Hepatocyte (in vitro differentiated cells): ENCODE measurements around the gene ZNF598.

Experiments used
- EZH2 ChIP-seq: fragments of 200-600 bp; sonication (generic); IDR thresholded peaks from 2 replicates; pipeline ENCODE4 v1.6.1; 2016; ENCODE audit warnings: antibody characterized with exemption, mild to moderate bottlenecking, borderline replicate concordance
- TF ChIP-seq, protein P1 (sequence below): fragments of 200-600 bp; sonication (generic); IDR thresholded peaks from 2 replicates; pipeline ENCODE4 v1.5.1; 2016; ENCODE audit warnings: antibody characterized with exemption, mild to moderate bottlenecking; ENCODE audit not compliant: poor library complexity

DNA sequence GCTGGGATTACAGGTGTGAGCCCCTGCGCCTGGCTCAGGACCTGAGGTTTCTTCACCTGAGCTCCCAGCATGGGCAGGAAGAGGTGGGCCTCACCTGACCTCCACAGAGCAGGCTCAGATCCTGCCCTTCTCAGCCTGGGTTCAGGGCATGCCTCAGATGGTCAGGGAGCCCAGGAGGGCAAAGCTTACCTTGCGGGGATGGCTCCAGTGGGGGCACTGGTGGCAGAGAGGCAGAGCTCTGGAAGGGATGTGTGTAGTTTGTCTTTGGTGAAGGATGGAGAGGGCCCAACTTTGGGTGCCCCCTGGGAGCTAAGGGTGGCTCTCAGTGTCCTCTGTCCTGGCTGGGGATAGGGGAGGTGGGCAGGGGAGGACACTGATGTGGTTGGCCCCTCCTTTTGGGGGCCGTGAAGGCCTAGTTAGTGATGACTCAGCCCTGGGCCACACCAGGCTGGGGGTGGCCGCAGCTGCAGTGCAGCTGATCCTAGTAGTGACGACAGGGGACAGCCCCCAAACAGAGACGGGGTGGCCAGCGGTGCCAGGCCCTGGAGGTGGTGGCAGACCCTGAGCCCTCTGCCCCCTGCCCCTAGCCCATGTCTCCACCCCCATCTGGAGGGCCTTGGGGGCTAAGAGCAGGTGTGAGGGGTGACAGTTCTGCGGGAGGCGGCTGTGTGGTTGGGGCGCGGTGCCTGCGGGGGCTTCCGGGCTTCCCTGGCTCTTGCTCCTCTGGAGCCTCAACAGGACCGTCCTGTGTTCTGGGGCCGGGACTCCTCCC lies 22.9 kb upstream of the ZNF598 start:
- TF ChIP-seq, protein P1, sequence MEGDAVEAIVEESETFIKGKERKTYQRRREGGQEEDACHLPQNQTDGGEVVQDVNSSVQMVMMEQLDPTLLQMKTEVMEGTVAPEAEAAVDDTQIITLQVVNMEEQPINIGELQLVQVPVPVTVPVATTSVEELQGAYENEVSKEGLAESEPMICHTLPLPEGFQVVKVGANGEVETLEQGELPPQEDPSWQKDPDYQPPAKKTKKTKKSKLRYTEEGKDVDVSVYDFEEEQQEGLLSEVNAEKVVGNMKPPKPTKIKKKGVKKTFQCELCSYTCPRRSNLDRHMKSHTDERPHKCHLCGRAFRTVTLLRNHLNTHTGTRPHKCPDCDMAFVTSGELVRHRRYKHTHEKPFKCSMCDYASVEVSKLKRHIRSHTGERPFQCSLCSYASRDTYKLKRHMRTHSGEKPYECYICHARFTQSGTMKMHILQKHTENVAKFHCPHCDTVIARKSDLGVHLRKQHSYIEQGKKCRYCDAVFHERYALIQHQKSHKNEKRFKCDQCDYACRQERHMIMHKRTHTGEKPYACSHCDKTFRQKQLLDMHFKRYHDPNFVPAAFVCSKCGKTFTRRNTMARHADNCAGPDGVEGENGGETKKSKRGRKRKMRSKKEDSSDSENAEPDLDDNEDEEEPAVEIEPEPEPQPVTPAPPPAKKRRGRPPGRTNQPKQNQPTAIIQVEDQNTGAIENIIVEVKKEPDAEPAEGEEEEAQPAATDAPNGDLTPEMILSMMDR = no peak
- no peak for TF ChIP-seq EZH2
